ENCODE data around the gene CHN1.

CHN1 gene

DNA sequence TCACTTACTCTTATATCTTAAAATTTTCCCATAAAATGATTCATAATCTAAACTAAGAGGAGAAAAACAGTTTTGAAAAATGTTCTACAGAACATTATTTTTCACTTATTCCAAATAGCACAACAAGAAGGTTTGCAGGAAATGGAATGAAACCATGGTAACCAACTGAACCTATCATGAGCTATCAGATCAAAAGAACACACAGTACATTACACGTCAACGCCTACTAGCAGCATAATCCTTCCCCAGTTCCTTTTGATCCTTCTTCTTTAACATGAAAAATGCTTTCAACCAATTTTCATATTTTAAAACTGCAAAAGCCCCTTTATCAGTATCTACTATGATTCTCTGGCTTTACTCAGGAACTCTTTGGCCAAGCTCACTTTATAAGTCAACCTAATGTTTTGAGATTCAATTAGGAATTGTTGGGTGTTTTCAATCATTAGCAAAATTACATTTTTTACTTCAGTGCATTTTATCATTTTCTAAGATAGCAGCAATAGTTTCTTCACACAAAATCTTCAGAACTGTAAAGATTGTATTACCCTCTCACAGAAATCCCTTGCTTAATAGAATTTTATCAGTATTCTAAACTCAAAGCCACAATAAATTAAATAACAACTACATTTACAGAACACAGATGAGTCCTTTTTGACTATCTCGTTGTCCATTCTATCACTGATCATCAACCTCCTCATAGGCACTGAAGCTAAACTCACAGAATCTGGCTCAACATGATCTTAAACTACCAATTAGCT lies 102.5 kb downstream of the CHN1 start:
- no peak for DNase-seq (ENCODE audit: low spot score)
- no peak overlapping the region for H3K27ac ChIP-seq
- no peak overlapping the region for H3K4me3 ChIP-seq
- TF ChIP-seq, protein P1, sequence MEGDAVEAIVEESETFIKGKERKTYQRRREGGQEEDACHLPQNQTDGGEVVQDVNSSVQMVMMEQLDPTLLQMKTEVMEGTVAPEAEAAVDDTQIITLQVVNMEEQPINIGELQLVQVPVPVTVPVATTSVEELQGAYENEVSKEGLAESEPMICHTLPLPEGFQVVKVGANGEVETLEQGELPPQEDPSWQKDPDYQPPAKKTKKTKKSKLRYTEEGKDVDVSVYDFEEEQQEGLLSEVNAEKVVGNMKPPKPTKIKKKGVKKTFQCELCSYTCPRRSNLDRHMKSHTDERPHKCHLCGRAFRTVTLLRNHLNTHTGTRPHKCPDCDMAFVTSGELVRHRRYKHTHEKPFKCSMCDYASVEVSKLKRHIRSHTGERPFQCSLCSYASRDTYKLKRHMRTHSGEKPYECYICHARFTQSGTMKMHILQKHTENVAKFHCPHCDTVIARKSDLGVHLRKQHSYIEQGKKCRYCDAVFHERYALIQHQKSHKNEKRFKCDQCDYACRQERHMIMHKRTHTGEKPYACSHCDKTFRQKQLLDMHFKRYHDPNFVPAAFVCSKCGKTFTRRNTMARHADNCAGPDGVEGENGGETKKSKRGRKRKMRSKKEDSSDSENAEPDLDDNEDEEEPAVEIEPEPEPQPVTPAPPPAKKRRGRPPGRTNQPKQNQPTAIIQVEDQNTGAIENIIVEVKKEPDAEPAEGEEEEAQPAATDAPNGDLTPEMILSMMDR (IDR thresholded peaks at IDR 0.05): no peak

DNA sequence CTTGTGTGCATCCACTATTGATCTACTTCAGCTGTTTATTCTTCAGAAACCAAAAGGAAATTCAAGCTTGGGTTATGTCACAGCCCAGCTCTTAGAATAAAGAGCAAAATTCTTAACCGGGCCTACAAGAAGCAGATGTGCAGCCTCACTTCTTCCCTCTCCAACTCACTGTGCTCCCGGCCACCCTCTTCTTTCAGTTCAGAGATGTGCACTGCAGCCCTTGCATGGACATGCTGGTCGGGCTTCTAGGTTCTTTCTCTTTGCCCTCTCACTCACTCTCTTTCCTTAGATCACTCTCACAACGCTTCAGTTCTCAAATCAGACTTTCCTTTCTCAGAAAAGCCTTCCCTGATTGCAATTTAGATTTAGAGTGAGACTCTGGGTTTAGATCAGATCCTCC lies 104.1 kb downstream of the CHN1 start:
- no peak for DNase-seq (ENCODE audit: low spot score)
- H3K27ac ChIP-seq: no peak overlapping the region
- TF ChIP-seq, protein P1 (IDR thresholded peaks at IDR 0.05): no peak
- no peak overlapping the region for H3K4me3 ChIP-seq

DNA sequence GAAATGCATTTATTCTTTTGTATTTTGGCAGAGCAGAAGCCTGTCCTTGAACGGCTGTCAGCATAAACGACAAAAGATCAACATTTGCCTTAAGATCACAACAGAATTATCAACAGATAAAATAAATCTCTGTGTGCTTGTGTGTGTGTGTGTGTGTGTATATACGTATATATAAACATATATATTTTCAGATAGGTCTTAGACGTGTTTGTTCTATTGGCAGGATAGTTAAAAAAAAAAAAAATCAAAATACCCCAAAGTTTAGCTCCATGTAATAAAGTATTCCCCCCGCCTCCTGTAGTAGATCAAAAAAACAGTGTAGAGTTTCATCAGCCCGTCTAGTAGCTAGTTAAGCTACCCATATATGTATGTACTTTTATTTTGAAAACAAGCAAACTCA lies 107.9 kb downstream of the CHN1 start:
- no peak overlapping the region for H3K27ac ChIP-seq
- H3K4me3 ChIP-seq: no peak overlapping the region
- TF ChIP-seq, protein P1 (IDR thresholded peaks at IDR 0.05): no peak
- no peak for DNase-seq (ENCODE audit: low spot score)

DNA sequence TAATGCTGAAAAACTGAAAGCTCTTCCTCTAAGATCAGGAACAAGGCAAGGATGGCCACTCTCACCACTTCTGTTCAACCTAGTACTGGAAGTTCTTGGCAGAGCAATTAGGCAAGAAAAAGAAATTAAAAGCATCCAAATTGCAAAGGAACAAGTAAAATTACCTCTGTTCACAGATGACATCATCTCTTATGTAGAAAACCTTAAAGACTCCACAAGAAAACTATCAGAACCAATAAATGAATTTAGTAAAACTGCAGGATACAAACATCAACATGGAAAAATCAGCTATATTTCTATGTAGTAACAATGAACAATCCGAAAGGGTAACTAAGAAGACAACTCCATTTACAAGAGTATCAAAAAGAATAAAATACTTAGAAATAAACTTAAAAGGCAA lies 112.2 kb downstream of the CHN1 start:
- no peak for DNase-seq (ENCODE audit: low spot score)
- H3K4me3 ChIP-seq: no peak overlapping the region
- TF ChIP-seq, protein P1 (IDR thresholded peaks at IDR 0.05): no peak
- H3K27ac ChIP-seq: no peak overlapping the region

DNA sequence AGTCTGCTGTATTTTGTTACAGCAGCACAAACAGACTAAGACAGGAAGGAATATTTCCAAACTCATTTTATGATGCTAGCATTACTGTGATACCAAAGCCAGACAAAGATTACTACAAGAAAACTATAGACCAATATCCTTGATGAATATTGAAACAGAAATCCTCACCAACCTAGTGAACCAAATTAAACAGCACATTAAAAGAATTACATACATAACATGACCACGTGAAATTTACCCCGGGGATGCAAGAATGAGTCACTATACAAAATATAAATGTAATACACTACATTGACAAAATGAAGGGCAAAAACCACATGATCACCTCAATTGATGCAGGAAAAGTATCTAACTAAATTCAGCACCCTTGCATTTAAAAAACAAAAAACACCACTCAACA lies 112.6 kb downstream of the CHN1 start:
- Histone ChIP-seq H3K4me3 (no peak overlapping the region), H3K27ac (no peak overlapping the region)
- TF ChIP-seq, protein P1 (IDR thresholded peaks at IDR 0.05): no peak
- DNase-seq (ENCODE audit: low spot score): no peak

DNA sequence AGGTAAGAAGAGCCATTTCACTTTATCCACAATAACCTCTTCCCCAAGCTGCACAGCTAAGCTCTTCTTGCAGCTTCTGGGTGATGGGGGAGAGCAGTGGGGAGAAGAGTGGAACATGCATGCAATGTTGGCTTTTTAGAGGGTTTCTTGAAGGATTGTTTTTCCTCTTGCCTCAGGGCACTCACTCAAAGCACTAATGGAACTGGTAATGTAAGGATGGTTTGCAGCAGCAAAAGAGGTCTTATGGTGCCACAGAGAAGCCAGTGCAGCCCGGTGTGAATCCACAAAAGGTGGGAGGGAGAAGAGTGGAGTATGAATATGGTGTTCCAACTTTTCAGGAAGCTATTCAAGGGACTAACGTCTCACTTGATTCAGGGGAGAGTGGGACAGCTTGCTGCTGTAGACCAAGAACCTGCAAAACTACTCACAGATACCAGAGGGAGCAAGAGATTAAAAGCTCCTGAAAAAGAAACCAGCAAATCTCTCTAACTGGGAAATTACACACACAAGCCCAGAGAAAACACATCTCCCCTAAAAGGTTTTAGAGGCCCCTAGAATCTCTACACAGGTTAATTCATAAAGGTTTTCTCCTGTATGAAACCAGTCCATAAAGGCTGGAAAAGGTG lies 116.4 kb downstream of the CHN1 start:
- no peak for DNase-seq (ENCODE audit: low spot score)
- TF ChIP-seq, protein P1 (IDR thresholded peaks at IDR 0.05): no peak
- Histone ChIP-seq H3K4me3 (no peak overlapping the region), H3K27ac (no peak overlapping the region)

DNA sequence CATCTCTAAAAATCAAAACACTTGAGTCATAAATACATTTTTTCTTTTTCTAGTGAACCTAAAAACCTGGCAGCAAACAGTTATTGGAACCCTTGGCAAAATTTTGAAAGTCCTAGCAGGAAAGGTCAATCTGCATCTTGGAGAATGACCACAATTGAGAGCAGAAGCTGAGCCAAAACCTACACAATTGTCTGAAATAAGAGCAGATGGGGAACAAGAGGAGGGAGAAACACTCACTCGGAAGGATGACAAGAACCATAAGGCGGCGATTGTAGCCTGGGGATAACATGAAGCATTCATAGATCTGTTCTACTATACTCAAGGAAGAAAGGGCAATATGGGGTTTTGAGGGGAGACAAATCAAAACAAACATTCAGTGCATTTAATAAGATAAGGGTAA lies 117.0 kb downstream of the CHN1 start:
- H3K27ac ChIP-seq: no peak overlapping the region
- no peak overlapping the region for H3K4me3 ChIP-seq
- TF ChIP-seq, protein P1 (IDR thresholded peaks at IDR 0.05): no peak
- DNase-seq (ENCODE audit: low spot score): no peak
